Kasumi-1 (cell line): ENCODE data around the gene FOXP2.
"Not testable (repeated sequence)": the region's sequence is repeated elsewhere in the genome, so short reads cannot be mapped to it uniquely, and the experiment has no call there.

Experiments used
- DNase-seq, 2 experiments: peaks; one replicate each; lab custom pipeline; 2025; lab: John Stamatoyannopoulos, UW

FOXP2 gene

DNA sequence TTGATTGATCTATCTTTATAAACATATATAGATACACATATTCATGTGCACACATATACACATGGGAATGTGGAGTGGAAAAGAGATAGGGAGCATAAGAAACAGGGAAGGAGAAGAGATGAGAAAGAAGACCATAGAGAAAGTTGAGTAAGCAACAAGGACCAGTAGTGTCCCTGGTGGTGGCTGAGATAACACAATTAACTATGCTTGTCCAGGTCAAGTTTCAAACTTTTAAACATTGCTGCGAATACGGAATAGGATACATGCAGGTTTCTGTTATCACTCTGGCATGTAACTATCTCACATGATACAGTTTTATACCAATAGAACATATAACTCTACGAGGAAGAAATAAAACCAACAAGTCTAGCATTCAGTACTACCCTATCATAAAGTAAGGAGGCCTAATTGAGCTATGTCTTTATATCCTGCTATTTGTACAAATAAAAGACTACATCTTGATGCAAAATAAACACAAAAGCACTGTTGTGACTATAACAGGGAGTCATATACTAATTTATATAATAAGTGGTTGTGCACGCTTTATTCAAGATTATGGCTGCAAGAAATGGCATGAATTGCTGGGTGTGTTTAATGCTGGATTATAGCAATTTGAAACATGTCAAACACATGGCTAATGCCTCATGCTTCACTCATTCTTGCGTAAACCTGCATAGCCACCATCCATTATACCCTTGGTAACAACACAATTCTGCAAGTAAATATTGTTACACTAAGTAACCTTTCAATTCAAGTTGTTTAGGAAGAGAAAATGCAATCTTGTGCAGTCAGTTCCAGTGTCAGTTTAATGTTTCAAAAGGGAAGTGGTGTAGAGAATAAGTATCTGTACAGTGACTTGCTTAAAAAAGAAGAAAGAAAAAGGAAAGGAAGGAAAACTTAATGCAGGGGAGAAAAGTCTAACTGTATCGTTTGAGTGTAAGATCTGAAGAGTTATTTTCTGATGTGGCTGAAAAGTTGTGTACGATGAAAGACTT is 8.2 kb downstream of the FOXP2 start:
- peak; percentile 23 to 34 for DNase-seq

DNA sequence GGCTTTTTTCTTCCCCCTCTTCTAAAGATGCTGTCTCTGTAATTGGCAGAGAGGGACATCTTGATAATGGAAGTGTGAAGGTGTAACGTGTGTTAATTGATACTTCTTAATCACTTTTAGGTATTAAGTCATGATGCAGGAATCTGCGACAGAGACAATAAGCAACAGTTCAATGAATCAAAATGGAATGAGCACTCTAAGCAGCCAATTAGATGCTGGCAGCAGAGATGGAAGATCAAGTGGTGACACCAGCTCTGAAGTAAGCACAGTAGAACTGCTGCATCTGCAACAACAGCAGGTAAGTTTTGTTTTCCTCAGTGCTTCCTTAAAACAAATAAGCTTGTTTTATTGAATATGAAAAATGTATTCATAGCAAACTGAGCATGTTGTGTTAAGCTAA is 11.8 kb downstream of the FOXP2 start:
- no peak for DNase-seq

DNA sequence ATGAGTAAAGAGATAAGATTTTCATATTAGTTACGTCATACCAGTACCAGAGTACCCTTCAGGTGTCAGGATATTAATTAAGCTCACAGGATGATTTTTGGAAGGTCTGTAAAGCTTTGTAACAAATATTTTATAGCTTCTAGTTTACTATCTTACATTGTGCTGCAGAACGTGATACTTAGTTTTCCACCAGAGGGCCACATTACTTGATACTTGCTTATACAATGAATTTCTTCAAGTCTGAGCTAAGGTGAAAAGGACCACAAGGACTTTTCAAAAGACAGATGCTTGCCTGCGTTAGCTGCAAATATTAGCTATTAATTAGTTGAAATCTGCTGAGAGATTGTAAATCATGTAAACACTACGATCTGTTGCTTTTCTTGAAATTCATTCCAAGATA is 12.2 kb downstream of the FOXP2 start:
- peak; percentile 49 to 60 for DNase-seq

DNA sequence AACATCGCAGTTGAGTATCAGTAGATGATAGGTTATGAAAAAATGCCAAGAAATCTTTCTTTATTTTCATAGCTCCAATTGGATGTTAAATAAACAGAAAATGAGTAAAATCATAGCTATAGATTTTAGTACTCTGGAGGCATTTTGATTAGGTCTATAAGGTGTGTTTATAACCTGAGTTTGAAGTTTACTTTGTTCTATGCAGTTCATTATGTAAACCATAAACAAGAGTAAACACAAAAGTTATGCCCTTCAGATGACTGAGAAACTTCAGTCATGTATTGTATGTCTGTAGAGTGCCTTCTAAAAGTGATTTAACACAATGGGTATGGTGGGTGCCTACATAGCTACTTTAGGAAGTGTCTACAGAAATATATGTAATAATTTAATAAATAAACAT is 13.6 kb downstream of the FOXP2 start:
- DNase-seq = no peak

DNA sequence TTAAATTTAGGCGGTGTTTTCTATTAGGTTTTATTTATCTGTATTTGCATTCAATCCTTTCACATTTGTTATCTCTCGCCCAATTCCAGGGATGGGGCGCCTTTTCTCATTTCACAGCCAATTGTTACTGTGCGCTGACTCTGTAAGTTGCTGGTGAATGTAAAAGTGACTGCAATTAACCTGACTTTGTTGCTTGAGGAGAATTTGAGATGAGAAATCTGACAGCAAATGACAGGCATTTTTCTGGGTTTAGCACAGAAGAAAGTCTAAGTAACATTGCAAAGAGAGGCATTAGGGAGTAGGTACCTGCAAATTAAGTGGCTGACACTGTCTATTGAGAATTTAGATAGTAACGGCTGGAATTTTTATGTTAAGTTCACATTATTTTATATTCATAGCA is 16.6 kb downstream of the FOXP2 start:
- no peak for DNase-seq

DNA sequence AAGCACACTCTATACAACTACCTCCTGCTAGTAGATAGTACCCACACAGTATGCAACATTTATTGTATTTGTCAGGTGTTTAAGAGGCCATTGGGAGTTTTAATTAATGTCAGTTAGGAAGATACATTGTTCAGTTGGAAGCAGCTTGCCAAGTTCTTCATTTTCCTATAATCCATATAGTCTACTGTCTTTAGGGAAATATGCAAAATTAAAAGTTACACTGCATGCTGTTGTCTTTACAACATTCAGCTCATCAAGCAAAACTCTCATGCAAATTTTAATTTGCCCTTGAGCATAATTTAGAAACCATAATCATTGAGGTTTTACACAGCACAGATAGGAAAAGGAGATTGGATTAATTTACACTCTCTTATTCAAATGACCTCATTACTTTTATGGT is 17.4 kb downstream of the FOXP2 start:
- DNase-seq = no peak

DNA sequence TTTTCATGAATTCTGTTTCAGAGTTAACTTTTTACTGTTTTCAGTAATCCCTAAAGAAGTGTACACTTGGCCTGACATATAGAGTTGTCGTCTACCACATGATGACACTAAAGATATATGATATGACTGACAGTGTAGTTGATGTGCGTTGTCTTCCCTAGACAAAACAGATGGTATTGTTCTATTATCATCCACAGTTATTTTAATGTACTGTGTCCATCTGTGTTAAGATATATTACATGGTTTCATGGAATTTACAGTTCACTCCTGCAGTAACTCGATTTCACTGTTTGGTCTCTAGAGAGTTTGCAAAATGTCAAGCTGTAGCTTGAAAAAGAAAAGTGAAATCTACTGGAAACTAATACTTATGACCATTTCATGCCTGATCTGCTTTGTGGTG is 18.1 kb downstream of the FOXP2 start:
- DNase-seq = no peak

DNA sequence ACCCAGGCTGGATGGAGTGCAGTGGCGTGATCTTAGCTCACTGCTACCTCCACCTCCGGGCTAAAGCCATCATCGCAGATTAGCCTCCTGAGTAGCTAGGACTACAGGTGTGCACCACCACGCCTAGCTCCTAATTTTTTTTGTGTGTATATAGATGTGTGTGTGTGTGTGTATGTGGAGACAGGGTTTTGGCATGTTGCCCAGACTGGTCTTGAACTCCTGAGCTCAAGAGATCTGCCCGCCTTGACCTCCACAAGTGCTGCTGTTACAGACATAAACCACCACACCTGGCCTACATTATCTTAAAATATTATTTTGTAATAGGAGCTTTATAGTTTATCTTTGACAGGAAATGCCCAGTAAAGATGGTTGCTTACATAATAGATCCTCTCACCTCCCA is 25.0 kb downstream of the FOXP2 start:
- DNase-seq = no peak

DNA sequence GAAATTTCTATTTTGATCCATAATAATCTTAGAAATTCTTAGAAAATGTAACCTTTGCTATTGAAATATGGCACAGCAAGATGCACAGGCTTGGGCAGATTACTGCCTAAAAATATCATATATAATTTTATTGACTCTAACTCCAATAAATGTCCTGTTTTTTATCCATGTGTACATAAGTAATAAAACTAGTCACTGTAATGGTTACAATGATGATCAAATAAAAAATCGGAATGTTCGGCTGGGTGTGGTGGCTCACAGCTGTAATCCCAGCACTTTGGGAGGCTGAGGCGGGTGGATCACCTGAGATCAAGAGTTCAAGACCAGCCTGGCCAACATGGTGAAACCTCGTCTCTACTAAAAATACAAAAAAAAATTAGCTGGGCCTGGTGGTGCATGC is 26.3 kb downstream of the FOXP2 start:
- DNase-seq = not testable (repeated sequence)

DNA sequence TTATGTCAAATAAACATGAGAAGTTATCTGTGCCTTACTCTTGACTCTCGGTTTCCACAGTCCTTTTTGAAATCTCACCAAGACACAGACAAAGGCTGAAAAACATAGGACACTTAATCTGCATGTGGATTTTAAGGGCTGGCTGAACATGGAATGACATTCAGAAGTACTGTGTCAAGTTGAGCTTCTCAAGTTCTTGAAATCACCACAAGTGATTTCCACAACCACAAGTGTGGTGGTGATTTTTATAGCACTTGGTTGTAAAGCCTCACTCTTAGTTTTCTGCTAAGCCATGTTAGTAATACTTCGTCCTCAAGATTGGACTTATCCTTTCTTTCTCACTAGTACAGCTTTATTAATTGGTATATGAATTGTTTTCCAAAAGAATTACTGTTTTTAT is 29.6 kb downstream of the FOXP2 start:
- no peak for DNase-seq

DNA sequence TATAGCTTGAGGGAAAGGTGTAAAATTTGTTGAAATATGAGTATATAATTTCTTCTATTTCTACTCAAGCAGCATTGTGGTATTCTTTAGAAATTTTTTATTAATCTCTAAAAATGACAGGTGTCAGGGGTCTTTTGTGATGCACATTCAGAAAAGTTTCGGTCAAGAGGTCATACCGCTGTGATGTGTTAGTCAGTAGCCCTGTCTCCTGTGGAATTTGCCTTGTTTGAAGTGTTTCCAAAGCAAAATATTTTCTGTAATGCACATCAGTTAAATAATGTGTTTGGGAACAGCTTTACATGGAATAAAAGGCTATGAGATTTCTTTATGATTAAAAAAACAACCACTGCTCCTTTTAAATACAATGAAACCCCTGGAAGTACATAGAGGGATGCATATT is 35.8 kb downstream of the FOXP2 start:
- DNase-seq = no peak

DNA sequence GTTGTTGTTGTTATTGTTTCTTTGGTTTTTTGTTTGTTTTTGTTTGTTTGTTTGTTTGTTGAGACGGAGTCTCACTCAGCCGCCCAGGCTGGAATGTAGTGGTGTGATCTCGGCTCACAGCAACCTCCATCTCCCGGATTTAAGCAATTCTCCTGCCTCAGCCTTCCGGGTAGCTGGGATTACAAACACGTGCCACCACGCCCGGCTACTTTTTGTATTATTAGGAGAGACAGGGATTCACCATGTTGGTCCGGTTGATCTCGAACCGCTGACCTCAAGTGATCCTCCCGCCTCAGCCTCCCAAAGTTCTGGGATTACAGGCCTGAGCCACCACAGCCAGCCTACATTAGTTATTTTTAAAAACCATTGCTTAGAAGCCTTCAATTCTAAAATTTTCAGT is 45.0 kb downstream of the FOXP2 start:
- DNase-seq = no peak

DNA sequence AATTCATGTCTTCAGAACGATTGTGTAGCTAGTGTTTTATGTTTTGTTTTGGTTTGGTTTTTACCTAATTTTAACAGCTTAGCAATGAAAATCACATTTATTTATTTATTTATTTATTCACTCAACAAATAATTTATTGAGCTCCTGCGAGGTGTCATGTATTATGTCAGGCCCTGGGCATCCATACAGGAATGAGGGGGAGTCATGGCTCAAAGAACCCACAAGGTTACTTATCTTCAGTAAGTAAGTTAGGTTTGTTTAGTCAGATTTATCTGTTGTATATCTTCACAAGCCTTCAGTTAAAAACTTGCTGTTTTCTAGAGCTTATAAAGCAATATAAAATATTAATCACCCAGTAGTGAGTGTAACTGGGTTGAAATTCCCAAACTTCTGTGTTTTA is 45.4 kb downstream of the FOXP2 start:
- DNase-seq = no peak

DNA sequence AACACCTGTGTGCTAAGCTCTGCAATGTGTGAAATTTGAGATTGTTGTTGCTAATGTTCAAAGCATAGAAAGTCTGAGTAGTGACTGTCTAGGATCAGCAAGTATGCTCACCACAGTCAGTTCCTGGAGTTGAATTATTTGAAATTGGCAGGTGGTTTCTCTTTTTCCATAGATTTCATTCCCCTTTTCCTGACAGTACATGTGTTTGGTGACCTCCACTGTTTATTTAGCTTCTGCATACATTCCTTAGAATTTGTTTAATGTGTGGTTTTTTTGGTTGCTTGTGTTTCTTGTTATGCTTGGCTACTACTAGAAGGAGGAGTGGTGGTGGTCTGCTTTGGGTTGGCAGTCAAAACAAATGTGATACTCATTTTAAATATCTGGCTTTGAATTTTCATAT is 52.3 kb downstream of the FOXP2 start:
- no peak for DNase-seq

DNA sequence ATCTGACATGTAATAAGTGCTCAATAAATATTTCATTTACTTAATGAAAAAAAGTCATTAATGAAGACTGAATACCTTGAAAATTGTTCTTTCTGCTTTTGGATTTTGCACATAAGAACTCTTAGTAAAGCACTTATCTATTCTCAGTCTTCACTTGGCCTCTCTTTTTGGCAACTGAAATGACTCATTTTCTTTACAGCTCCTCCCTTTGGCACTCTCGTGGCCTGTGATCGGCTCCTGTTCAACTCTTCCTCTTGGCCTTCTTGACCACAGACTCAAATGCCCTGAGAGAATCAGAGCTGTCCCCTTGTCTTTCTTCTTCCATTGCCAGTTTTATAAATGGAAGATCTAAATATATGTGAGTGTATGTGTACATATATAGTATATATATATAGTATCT is 54.2 kb downstream of the FOXP2 start:
- DNase-seq = peak in 1 of 2 experiments; percentile 16

DNA sequence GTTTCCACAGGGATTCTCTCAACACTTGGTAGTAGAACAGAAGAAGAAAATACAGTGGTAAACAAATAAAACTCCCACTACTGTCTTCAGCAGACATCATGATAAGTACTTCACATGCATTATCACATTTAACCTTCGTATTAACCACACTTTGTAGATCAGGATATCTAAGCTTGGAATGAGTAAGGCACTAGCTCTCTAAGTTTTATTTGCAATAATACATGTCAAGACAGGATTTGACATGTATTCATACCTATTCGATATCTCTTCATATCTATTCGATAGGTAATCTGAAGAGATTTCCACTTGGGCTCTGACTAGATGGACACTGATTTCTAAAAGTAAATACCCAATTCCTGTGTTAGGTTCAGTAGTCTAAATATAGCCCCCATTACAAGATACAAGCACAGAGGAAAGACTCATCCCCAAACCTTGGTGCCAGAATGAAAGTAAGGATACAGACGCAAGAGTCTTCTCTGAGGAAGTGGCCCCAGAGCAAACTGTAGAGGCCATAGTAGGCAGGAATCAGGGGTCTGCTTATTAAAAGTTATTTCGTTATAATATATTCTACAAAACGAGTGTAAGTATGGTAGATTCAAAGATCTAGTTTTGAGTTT is 58.4 kb downstream of the FOXP2 start:
- DNase-seq = no peak

DNA sequence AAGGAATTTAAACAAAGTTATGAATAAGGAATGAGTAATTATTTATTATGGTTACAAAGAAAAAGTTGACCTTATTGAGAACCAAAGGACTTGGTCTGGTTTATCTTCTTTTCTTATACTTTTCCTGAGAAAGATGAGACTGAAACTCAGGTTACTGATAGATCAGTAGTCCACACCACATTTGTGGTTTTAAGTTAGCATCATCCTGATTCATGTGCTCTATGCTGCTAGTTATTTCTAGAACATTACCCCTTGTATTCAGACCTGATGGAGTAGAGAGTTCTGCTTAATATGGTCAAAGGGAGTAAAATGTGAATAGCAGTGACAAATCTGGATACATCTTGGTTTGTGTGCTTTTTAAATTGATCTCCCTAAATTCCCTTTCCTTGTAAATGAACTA is 63.8 kb downstream of the FOXP2 start:
- no peak for DNase-seq

DNA sequence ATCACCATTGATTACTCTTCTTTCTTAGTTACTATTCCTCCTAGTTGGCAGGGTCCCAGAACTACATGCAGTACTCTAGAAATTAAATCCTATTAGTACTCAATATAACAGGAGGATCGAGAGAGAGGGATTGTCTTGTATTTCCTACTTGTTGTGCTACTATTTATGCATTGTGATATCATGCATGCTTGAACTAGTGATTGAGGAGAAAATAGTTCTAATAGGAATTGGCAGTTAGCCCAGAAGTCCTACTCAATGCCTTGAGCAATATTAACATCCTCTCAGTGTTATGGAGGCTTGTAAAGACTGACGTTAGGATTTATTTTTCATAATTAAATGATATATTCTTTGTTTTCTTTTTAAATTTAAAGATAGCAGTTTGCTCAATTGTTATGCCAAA is 67.4 kb downstream of the FOXP2 start:
- DNase-seq = no peak

DNA sequence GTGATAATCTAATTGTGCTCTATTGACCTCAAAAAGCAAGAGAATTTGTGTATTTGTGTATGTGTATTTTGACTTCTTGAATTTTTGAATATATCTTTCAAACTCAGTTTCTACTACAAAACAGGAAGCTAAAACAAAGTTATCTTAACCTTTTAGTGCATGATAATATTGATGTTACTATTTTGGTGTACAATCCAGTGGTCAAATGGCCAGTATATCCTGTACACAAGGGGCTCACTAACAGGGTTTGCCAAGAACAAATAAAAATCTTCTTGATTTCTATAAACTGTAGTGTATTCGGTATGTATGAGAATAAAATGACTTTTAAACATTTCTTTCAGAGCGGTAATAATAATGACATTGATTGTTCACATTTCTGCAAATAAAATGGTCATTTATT is 69.6 kb downstream of the FOXP2 start:
- DNase-seq = no peak

DNA sequence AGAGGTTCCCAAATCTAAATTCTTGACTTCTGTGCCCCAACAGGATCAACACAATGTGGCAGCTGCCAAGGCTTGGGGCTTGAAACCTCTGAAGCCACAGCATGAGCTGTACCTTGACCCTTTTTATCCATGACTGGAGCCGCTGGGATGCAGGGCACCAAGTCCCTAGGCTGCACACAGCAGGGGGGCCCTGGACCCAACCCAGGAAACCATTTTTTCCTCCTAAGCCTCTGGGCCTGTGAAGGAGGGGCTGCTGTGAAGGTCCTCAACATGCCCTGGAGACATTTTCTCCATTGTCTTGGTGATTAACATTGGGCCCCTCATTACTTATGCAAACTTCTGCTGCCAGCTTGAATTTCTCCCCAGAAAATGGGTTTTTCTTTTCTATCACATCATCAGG is 72.6 kb downstream of the FOXP2 start:
- DNase-seq = no peak

DNA sequence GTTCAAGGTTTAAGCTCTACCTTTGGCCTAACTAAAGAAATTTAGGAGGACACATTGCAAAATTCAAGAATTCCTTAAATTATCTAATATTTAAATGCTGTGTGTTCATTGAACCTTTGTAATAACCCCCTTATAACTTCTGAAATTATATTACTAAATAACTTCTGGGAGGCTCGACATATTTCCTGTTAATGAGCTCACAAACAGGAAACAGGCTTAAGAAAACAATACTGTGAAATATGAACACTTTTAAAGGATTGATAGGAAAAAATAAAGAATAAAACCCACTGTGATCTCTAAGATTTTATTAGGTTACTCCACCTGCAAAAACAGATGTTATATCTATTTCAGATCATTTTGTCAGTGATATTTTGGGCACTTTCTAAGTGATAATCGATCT is 74.1 kb downstream of the FOXP2 start:
- DNase-seq = no peak

DNA sequence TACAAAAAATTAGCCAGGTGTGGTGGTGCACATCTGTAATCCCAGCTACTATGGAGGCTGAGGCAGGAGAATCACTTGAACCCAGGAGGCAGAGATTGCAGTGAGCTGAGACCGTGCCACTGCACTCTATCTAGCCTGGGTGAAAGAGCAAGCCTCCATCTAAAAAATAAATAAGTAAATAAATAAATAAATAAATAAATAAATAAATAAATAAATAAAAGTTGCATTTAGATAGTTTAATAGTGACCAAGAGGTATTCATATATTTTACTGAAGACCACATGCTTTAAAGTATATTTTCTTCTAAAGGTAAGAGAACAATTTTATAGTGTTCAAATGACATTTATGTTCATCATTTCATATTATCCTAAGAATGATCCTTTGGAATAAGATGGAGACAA is 82.9 kb downstream of the FOXP2 start:
- not testable (repeated sequence) for DNase-seq

DNA sequence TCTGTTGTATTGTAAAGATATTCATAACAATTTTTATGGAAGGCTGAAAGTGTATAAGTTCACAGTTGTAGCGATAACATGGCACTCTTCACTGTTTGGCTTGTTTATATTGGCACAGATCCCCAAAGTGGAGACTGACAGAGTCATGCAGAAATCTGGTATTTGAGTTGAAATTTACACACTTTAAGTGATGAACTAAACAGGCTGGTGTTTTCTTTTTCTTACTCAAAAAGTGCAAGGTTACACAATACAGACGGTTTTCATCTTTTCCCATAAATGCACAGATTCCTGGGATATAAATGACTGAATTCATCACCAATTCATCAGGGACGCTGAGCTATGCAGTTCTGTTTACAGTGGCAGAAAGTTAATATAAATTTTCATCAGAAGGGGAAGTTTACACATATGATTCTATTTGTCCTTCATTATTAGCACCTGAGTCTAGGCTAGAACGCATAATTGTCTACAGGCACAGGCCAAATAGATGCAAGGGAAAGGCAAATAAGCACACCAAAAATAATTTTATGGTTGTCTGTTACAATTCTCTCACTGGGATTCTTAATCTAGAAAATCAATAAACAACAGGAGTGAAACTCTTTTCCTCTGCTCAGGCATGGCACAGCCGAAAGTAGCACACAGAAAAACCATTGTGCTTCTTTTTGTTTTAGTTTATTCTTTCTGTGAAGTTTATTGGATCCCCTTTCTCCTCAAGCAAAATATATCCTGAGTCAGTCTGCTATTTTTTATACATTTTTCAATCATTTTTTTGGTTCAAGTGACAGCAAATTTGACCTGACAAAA is 88.0 kb downstream of the FOXP2 start:
- no peak for DNase-seq
